Uterus (tissue), 4 donors: ENCODE measurements around the gene PLCL1. TPM values are rescaled to one million over a fixed set of nuclear protein-coding genes. Genes with fewer than 3 reads are reported as not detected.

Source experiments
- DNase-seq, 2 donors: peaks; one replicate each; pipeline ENCODE4 v3.0.0-alpha.2; 2019 to 2020
- H3K27ac ChIP-seq, 2 donors: fragments of 200-600 bp; sonication (generic); 1 replicate in 1 of 2; 2 replicates in 1 of 2; pipeline ENCODE4 v1.5.1; 2016 to 2018
- H3K27me3 ChIP-seq, 2 donors: fragments of 200-600 bp; sonication (generic); one replicate each; pipeline ENCODE4 v1.5.1; 2018 to 2019; ENCODE audit warnings: control low read depth in 1 of 2
- H3K36me3 ChIP-seq, 2 donors: fragments of 200-600 bp; sonication (generic); one replicate each; pipeline ENCODE4 v1.5.1; 2019; ENCODE audit warnings: control low read depth in 1 of 2
- H3K4me1 ChIP-seq, 2 donors: fragments of 200-600 bp; sonication (generic); one replicate each; pipeline ENCODE4 v1.5.1; 2018 to 2019; ENCODE audit warnings: control low read depth in 1 of 2
- H3K4me3 ChIP-seq, 2 donors: fragments of 200-600 bp; sonication (generic); 1 replicate in 1 of 2; 2 replicates in 1 of 2; pipeline ENCODE4 v1.5.1; 2018 to 2019; ENCODE audit warnings: mild to moderate bottlenecking in 1 of 2
- H3K9me3 ChIP-seq, 2 donors: fragments of 200-600 bp; sonication (generic); one replicate each; pipeline ENCODE4 v1.5.1; 2019; ENCODE audit warnings: control low read depth in 1 of 2
- POLR2A ChIP-seq, 2 donors: fragments of 450-650 bp; IDR thresholded peaks; one replicate each; pipeline ENCODE4 v1.6.1; 2016; ENCODE audit warnings: antibody characterized with exemption in 2 of 2, mild to moderate bottlenecking in 1 of 2, moderate library complexity in 1 of 2
- intact Hi-C: fragments of 100-400 bp; cut with DNase I; formaldehyde crosslinking; loops from one replicate; pipeline ENCODE4 v1.15.1; 2023; ENCODE audit warnings: low total_unique reads
- total RNA-seq, 4 donors: library from RNA; depleted of rRNA in 3 of 4; stranded (reverse); fragments of >200 nt in 3 of 4; gene quantifications; one replicate each; pipeline versions ENCODE4 v1.1.0 to v1.2.4, GENCODE V29; 2014 to 2023
- TF ChIP-seq, protein P1 (sequence below), 4 experiments: fragments of 200-600 bp in 2 of 4; fragments of 450-650 bp in 2 of 4; sonication (generic) in 2 of 4; IDR thresholded peaks; one replicate each; pipeline ENCODE4 v1.5.1; 2016 to 2019; ENCODE audit warnings: antibody characterized with exemption in 4 of 4, mild to moderate bottlenecking in 2 of 4, moderate library complexity in 1 of 4
- donor health status: DM: yes; HTN: yes; CAD: no.

The PLCL1 gene
- total RNA-seq, 4 donors from 2014 or later: 7.3 to 32.5 (median 15.0) TPM

GRCh38 chr2:197889041-197889440 is 84.6 kb downstream of the PLCL1 start:
- Histone ChIP-seq H3K9me3 (no peaks in the 10 kb centered on the region), H3K4me1 (peaks cover 0 to 7% of the 10 kb centered on the region in 2 donors), H3K27ac (no peak overlapping the region), H3K4me3 (no peak overlapping the region), H3K36me3 (no peaks in the 10 kb centered on the region), H3K27me3 (no peaks in the 10 kb centered on the region)
- TF ChIP-seq, protein P1, sequence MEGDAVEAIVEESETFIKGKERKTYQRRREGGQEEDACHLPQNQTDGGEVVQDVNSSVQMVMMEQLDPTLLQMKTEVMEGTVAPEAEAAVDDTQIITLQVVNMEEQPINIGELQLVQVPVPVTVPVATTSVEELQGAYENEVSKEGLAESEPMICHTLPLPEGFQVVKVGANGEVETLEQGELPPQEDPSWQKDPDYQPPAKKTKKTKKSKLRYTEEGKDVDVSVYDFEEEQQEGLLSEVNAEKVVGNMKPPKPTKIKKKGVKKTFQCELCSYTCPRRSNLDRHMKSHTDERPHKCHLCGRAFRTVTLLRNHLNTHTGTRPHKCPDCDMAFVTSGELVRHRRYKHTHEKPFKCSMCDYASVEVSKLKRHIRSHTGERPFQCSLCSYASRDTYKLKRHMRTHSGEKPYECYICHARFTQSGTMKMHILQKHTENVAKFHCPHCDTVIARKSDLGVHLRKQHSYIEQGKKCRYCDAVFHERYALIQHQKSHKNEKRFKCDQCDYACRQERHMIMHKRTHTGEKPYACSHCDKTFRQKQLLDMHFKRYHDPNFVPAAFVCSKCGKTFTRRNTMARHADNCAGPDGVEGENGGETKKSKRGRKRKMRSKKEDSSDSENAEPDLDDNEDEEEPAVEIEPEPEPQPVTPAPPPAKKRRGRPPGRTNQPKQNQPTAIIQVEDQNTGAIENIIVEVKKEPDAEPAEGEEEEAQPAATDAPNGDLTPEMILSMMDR (IDR thresholded peaks at IDR 0.05): no peak
- no peak for TF ChIP-seq POLR2A (IDR thresholded peaks at IDR 0.05)
- intact Hi-C loops: no loop called here
- no peak for DNase-seq

- no peak overlapping the region for H3K27ac ChIP-seq
- peaks cover 0 to 7% of the 10 kb centered on the region in 2 donors for H3K4me1 ChIP-seq
- no peaks in the 10 kb centered on the region for H3K36me3 ChIP-seq
- DNase-seq: no peak
- no peaks in the 10 kb centered on the region for H3K9me3 ChIP-seq
- no peak overlapping the region for H3K4me3 ChIP-seq
- intact Hi-C loops: no loop called here
- TF ChIP-seq POLR2A (IDR thresholded peaks at IDR 0.05): no peak
- TF ChIP-seq, protein P1 (IDR thresholded peaks at IDR 0.05): no peak
- no peaks in the 10 kb centered on the region for H3K27me3 ChIP-seq
Measured at GRCh38 chr2:197890168-197890567, 85.8 kb downstream of the PLCL1 start.

DNA sequence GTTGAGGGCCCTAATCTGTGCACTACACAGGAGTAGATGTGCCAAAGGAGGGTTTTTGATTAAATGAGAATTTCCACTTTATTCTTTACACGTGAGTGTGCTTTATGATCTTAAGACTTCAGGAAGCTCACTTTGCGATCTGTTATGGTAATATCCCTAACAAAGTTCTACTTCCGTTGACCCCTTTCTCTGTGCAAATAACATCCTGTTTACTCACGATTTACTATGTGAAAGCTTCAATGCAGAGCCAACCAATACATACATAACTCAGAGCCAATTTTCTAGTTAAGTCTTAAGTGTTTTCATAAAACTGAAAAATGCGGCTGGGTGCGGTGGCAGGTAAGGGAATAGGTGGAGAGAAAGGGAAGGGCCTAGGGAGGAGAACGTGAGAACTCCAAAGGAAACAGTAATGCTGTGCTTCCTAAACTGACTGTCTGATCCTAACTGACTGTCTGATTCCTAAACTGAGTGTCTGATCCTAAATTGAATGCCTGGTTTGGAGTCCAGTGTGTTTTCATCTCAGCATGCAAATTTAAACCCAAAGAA is 87.6 kb downstream of the PLCL1 start:
- no peaks in the 10 kb centered on the region for H3K9me3 ChIP-seq
- H3K27ac ChIP-seq: no peak overlapping the region
- DNase-seq: no peak
- peaks cover 0 to 2% of the 10 kb centered on the region in 2 donors for H3K36me3 ChIP-seq
- no peaks in the 10 kb centered on the region for H3K27me3 ChIP-seq
- TF ChIP-seq, protein P1 (IDR thresholded peaks at IDR 0.05): no peak
- TF ChIP-seq POLR2A (IDR thresholded peaks at IDR 0.05): no peak
- no peak overlapping the region for H3K4me3 ChIP-seq
- intact Hi-C loops: no loop called here
- peaks cover 4 to 7% of the 10 kb centered on the region in 2 donors for H3K4me1 ChIP-seq

GRCh38 chr2:197893403-197894177 is 89.2 kb downstream of the PLCL1 start:
- Histone ChIP-seq H3K9me3 (no peaks in the 10 kb centered on the region), H3K4me1 (peaks cover 4 to 7% of the 10 kb centered on the region in 2 donors), H3K36me3 (peaks cover 0 to 2% of the 10 kb centered on the region in 2 donors), H3K27me3 (no peaks in the 10 kb centered on the region), H3K27ac (no peak overlapping the region), H3K4me3 (no peak overlapping the region)
- DNase-seq: no peak
- intact Hi-C loops: no loop called here
- TF ChIP-seq, protein P1 (IDR thresholded peaks at IDR 0.05): no peak
- no peak for TF ChIP-seq POLR2A (IDR thresholded peaks at IDR 0.05)

GRCh38 chr2:197894751-197895274 is 90.4 kb downstream of the PLCL1 start:
- Histone ChIP-seq H3K9me3 (no peaks in the 10 kb centered on the region), H3K4me3 (no peak overlapping the region), H3K27me3 (no peaks in the 10 kb centered on the region), H3K36me3 (peaks cover 0 to 2% of the 10 kb centered on the region in 2 donors), H3K27ac (no peak overlapping the region), H3K4me1 (peaks cover 4 to 7% of the 10 kb centered on the region in 2 donors)
- TF ChIP-seq, protein P1 (IDR thresholded peaks at IDR 0.05): no peak
- no peak for DNase-seq
- intact Hi-C loops: no loop called here
